ENCODE data around the gene SMC4.
"Not testable (repeated sequence)": the region's sequence is repeated elsewhere in the genome, so short reads cannot be mapped to it uniquely, and the experiment has no call there.

The SMC4 gene

GRCh38 chr3:160399125-160400029 is at the start of gene SMC4, which contains the start of gene IFT80:
Gene SMC4, plus strand, starts transcription at chr3:160399650. Its CDS starts 1,177 bp downstream, at chr3:160400827.
Gene IFT80, minus strand, starts transcription at chr3:160399225. Its CDS starts 14,625 bp downstream, at chr3:160384600.
- no peak for TF ChIP-seq CTCF (IDR thresholded peaks at IDR 0.05)
- Histone ChIP-seq H3K27ac (peak within 1 kb of the TSS; percentile 85 to 95), H3K4me3 (peak within 1 kb of the TSS; percentile 91)
- peak; percentile 98 for DNase-seq (ENCODE audit: low spot score)

DNA sequence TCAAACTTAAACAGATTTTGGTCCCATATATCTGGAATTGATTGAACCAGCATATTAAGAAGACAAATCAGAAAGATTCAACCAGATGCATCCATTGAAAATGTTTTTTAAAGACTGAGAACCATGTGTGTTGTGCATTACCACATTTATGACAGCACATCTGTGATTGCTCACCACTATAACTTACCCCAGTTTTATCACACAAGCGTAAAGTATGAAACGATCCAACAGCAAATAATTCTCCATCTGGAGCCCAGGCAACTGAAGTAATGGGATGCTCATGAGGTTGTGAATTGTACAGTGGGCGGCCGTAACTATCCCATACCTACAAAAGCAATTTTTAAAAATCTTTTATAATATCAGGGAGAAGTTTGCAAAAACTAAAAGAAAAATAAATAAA is 43.6 kb upstream of the SMC4 start:
- no peak overlapping the region for H3K4me3 ChIP-seq
- DNase-seq (ENCODE audit: low spot score), result no peak
- TF ChIP-seq CTCF (IDR thresholded peaks at IDR 0.05), result no peak
- no peak overlapping the region for H3K27ac ChIP-seq

DNA sequence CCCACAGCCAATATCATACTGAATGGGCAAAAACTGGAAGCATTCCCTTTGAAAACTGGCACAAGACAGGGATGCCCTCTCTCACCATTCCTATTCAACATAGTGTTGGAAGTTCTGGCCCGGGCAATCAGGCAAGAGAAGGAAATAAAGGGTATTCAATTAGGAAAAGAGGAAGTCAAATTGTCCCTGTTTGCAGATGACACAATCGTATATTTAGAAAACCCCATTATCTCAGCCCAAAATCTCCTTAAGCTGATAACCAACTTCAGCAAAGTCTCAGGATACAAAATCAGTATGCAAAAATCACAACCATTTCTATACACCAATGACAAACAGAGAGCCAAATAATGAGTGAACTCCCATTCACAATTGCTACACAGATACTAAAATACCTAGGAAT is 36.6 kb upstream of the SMC4 start:
- not testable (repeated sequence) for H3K27ac ChIP-seq; DNase-seq (ENCODE audit: low spot score); H3K4me3 ChIP-seq

- H3K27ac ChIP-seq, result no peak overlapping the region
- no peak for DNase-seq (ENCODE audit: low spot score)
These were observed 33.5 kb upstream of the SMC4 start for GRCh38 chr3:160365869-160366522.

DNA sequence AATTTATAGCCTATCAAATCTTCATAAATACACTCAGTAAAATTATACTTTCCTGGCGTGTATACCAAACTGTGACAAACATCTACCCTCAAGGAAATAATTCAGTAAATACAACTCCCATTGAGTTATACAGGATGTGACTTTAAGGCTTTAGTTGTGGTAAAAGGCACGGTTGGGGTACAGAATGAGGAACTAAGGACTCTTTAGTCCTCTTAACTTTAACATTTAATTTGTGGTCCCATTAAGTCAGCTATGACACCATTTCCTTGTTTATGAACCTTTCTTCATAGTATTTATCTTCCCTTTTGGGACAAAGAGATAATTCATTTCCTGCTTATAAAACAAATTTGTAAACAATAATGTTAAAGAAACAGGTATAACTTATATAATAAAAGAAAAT is 30.6 kb upstream of the SMC4 start:
- Histone ChIP-seq H3K27ac (no peak overlapping the region), H3K4me3 (no peak overlapping the region)
- DNase-seq (ENCODE audit: low spot score), result no peak
- TF ChIP-seq CTCF (IDR thresholded peaks at IDR 0.05), result no peak

More at GRCh38 chr3:160365869-160366522, 33.5 kb upstream of the SMC4 start:
- TF ChIP-seq CTCF (IDR thresholded peaks at IDR 0.05), result no peak
- H3K4me3 ChIP-seq, result no peak overlapping the region

DNA sequence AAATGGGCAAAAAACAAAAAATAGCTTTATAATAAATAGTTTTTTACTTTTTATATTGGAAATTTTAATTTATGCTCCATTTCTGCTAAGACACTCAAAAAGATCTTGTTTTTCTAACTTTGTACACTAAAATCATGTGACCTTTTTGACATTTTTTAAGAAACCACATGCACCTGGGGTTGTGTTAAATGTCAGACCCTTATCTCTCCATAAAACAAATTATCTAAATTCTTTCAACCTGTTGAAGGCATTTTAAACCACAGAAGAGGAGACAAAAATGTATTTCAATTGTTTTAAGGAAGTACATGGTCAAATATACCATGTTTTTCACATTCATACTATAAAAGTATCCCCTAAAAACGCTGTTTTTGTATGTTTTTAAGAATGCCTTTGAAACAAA is 29.7 kb upstream of the SMC4 start:
- H3K4me3 ChIP-seq, result no peak overlapping the region
- TF ChIP-seq CTCF (IDR thresholded peaks at IDR 0.05), result no peak
- no peak overlapping the region for H3K27ac ChIP-seq
- DNase-seq (ENCODE audit: low spot score), result no peak

DNA sequence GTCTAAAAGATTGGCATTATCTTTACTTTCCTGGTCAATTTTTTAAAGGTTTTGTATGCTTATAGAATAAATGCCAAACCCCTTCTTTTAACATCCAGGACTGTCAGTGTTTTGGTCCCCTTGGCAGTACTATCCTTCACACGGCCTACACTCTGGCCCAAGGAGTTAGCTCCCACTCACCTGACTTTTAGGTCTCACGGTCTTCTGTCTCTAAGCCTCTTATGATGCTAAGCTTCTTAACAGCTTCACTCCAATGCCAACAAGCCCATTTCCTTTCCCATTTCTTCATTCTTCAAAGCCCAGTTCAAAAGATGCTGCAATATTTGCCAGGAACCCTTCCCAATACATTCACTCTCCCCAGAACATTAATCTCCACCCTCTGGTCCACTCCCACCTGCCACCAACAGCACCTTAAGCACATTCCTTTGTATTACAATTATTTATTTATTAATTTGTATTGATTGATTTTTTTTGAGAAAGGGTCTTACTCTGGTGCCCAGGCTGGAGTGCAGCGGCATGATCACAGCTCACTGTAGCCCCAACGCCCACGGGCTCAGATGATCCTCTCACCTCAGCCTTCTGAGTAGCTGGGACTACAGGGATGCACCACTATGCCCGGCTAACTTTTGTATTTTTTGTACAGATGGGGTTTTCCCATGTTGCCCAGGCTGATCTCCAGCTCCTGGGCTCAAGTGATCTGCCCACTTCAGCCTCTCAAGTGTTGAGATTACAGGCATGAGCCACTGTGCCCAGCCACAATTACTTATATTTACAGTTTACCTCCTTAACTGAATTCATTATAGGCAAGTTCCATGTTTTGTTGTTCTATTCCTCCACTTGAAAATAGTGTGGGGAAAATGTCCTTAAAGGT is 28.2 kb upstream of the SMC4 start:
- H3K4me3 ChIP-seq, result no peak overlapping the region
- no peak for DNase-seq (ENCODE audit: low spot score)
- no peak overlapping the region for H3K27ac ChIP-seq
- no peak for TF ChIP-seq CTCF (IDR thresholded peaks at IDR 0.05)
